ENCODE measurements around the gene TP53I13.
A peak's percentile ranks its signal among the peaks of the same experiment; 100 is the strongest.

The TP53I13 gene

DNA sequence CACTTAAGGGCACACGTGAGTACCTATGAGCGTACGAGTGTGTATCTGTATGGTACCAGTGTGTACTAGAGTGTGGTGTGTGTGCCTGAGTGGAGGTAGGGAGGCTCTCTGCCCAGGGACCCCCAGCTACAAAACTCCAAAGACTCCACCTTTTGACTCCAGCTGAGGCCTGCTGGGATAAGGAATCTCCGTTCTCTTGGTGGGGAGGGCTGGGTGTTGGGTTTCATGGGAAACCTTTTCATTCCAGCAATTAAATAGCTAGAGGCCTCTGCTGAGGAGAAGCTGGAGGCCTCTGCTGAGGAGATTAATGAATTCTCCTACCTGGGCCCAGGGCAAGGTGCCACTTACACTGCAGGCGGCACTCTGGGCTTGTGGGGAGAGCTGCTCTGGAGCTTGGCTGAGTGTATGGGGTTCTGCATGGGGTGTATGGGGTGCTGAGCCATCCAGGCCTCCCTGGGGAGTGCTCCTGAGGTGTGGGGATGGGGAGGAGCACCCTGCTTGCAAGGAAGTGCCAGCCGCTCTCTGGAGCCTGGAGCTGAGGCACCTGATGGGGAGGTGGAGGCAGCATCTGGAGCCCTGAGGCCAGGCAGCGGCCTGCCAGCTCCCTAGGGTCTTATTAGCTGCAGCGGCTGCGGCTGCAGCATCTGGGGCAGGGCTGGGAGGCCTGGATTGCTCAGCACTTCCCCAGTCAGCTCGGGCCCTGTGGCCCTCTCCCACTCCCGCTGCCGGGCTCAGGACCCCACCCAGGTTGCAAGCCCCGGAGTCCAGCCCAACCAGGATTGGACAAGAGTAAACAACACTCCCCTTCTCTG, 29.1 kb downstream of the TP53I13 start (continued):
- TF ChIP-seq ZNF155 (tag by site-specific recombination; IDR thresholded peaks at IDR 0.05) (no peak), SP3 (tag by site-specific recombination; IDR thresholded peaks at IDR 0.05) (no peak), ZNF202 (tag by site-specific recombination; IDR thresholded peaks at IDR 0.05; ENCODE audit: borderline replicate concordance) (no peak), ZNF341 (tag by site-specific recombination; IDR thresholded peaks at IDR 0.05; ENCODE audit: low read depth) (peak; percentile 71), ZNF768 (tag by site-specific recombination; IDR thresholded peaks at IDR 0.05) (no peak), KLF8 (tag by site-specific recombination; IDR thresholded peaks at IDR 0.05) (no peak), ZNF354C (tag by site-specific recombination; IDR thresholded peaks at IDR 0.05; ENCODE audit: borderline replicate concordance, low read depth) (no peak), SP7 (tag by site-specific recombination; IDR thresholded peaks at IDR 0.05) (0 out of 2 replicates have a peak, but pooled peaks have one; percentile 63), ZXDB (tag by site-specific recombination; IDR thresholded peaks at IDR 0.05) (no peak)
- TF ChIP-seq, protein P1, sequence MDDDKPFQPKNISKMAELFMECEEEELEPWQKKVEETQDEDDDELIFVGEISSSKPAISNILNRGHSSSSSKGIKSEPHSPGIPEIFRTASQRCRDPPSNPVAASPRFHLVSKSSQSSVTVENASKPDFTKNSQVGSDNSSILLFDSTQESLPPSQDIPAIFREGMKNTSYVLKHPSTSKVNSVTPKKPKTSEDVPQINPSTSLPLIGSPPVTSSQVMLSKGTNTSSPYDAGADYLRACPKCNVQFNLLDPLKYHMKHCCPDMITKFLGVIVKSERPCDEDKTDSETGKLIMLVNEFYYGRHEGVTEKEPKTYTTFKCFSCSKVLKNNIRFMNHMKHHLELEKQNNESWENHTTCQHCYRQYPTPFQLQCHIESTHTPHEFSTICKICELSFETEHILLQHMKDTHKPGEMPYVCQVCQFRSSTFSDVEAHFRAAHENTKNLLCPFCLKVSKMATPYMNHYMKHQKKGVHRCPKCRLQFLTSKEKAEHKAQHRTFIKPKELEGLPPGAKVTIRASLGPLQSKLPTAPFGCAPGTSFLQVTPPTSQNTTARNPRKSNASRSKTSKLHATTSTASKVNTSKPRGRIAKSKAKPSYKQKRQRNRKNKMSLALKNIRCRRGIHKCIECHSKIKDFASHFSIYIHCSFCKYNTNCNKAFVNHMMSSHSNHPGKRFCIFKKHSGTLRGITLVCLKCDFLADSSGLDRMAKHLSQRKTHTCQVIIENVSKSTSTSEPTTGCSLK (tag by site-specific recombination; IDR thresholded peaks at IDR 0.05), result no peak
- TF ChIP-seq, protein P2, sequence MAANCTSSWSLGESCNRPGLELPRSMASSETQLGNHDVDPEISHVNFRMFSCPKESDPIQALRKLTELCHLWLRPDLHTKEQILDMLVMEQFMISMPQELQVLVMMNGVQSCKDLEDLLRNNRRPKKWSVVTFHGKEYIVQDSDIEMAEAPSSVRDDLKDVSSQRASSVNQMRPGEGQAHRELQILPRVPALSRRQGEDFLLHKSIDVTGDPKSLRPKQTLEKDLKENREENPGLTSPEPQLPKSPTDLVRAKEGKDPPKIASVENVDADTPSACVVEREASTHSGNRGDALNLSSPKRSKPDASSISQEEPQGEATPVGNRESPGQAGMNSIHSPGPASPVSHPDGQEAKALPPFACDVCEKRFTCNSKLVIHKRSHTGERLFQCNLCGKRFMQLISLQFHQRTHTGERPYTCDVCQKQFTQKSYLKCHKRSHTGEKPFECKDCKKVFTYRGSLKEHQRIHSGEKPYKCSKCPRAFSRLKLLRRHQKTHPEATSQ (tag by site-specific recombination; IDR thresholded peaks at IDR 0.05), result no peak
- TF ChIP-seq, protein P3, sequence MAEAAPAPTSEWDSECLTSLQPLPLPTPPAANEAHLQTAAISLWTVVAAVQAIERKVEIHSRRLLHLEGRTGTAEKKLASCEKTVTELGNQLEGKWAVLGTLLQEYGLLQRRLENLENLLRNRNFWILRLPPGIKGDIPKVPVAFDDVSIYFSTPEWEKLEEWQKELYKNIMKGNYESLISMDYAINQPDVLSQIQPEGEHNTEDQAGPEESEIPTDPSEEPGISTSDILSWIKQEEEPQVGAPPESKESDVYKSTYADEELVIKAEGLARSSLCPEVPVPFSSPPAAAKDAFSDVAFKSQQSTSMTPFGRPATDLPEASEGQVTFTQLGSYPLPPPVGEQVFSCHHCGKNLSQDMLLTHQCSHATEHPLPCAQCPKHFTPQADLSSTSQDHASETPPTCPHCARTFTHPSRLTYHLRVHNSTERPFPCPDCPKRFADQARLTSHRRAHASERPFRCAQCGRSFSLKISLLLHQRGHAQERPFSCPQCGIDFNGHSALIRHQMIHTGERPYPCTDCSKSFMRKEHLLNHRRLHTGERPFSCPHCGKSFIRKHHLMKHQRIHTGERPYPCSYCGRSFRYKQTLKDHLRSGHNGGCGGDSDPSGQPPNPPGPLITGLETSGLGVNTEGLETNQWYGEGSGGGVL (tag by site-specific recombination; IDR thresholded peaks at IDR 0.05), result no peak
- TF ChIP-seq, protein P4, sequence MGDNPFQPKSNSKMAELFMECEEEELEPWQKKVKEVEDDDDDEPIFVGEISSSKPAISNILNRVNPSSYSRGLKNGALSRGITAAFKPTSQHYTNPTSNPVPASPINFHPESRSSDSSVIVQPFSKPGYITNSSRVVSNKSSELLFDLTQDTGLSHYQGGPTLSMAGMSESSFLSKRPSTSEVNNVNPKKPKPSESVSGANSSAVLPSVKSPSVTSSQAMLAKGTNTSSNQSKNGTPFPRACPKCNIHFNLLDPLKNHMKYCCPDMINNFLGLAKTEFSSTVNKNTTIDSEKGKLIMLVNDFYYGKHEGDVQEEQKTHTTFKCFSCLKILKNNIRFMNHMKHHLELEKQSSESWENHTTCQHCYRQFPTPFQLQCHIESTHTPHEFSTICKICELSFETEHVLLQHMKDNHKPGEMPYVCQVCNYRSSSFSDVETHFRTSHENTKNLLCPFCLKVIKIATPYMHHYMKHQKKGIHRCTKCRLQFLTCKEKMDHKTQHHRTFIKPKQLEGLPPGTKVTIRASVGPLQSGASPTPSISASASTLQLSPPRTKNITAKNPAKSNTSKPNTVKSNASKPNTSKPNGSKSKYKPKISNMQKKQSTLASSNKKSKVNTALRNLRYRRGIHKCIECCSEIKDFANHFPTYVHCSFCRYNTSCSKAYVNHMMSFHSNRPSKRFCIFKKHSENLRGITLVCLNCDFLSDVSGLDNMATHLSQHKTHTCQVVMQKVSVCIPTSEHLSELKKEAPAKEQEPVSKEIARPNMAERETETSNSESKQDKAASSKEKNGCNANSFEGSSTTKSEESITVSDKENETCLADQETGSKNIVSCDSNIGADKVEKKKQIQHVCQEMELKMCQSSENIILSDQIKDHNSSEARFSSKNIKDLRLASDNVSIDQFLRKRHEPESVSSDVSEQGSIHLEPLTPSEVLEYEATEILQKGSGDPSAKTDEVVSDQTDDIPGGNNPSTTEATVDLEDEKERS (tag by site-specific recombination; IDR thresholded peaks at IDR 0.05), result no peak

DNA sequence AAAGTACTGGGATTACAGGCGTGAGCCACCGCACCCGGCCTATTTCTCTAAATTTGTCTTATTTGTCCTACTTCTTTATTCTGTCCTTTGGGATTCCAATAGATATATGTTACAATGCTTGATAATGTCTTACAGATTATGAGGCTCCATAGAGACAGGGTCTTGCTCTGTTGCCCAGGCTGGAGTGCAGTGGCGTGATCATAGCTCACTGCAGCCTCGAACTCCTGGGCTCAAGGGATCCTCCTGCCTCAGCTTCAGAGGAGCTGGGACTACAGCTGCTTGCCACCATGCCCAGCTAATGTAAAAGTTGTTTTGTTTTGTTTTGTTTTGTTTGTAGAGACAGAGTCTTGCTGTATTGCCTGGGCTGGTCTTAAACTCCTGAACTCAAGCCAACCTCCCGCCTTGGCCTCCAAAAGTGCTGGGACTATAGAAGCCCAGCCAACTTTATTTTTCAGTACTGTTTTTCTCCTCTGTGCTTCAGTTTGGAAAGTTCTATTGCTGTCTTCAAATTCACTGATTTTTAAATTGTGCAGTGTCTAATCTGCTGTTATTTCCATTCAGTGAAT, 34.7 kb downstream of the TP53I13 start:
- Histone ChIP-seq H3K27ac (ENCODE audit: extremely low read depth, low read depth, low read length) (no peak overlapping the region), H3K9me3 (ENCODE audit: control insufficient read depth, insufficient read depth, low read depth, low read length) (no peaks in the 10 kb centered on the region), H3K4me3 (ENCODE audit: low read depth, low read length) (no peak overlapping the region), H3K4me1 (ENCODE audit: control insufficient read depth, insufficient read depth, low read length) (no peaks in the 10 kb centered on the region; the same call in 1 of the 2 replicates), H3K36me3 (ENCODE audit: control insufficient read depth in 2 of 2, insufficient read depth in 1 of 2, low read length in 2 of 2) (no peaks in the 10 kb centered on the region; a peak in 1 of 3 replicates)
- ChIA-PET CTCF (interaction anchor here (4.6 kb wide), 1 partner anchor 10 kb away, joined by 23 read pairs; the partner anchor contains the start of gene ANKRD13B), POLR2A (no interaction called here)
- no peak for TF ChIP-seq ZFP3 (tag by site-specific recombination; IDR thresholded peaks at IDR 0.05; ENCODE audit: low read depth)
- TF ChIP-seq ZNF2 (tag by site-specific recombination; IDR thresholded peaks at IDR 0.05), result no peak
- TF ChIP-seq, protein P5, sequence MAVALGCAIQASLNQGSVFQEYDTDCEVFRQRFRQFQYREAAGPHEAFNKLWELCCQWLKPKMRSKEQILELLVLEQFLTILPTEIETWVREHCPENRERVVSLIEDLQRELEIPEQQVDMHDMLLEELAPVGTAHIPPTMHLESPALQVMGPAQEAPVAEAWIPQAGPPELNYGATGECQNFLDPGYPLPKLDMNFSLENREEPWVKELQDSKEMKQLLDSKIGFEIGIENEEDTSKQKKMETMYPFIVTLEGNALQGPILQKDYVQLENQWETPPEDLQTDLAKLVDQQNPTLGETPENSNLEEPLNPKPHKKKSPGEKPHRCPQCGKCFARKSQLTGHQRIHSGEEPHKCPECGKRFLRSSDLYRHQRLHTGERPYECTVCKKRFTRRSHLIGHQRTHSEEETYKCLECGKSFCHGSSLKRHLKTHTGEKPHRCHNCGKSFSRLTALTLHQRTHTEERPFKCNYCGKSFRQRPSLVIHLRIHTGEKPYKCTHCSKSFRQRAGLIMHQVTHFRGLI (tag by site-specific recombination; IDR thresholded peaks at IDR 0.05), result peak; percentile 84
- no peak for TF ChIP-seq SCRT1 (tag by site-specific recombination; IDR thresholded peaks at IDR 0.05; ENCODE audit: borderline replicate concordance)
- TF ChIP-seq ZNF404 (tag by site-specific recombination; IDR thresholded peaks at IDR 0.05), result no peak
- TF ChIP-seq ZNF433 (tag by site-specific recombination; IDR thresholded peaks at IDR 0.05; ENCODE audit: low read depth), result no peak
- TF ChIP-seq ZNF121 (tag by site-specific recombination; IDR thresholded peaks at IDR 0.05), result peak; percentile 94
- no peak for TF ChIP-seq EGR2 (tag by site-specific recombination; IDR thresholded peaks at IDR 0.05; ENCODE audit: low read depth)
- TF ChIP-seq ZNF394 (tag by site-specific recombination; IDR thresholded peaks at IDR 0.05; ENCODE audit: borderline replicate concordance), result no peak

All from HEK293 (cell line).